BJ (cell line): ENCODE measurements around the gene LRFN2. TPM values are rescaled to one million over a fixed set of nuclear protein-coding genes. Genes with fewer than 3 reads are reported as not detected.

ENCODE experiments used
- CTCF ChIA-PET: fragments of 350-600 bp; formaldehyde crosslinking; extraction: SDS; loops from one replicate; lab custom pipeline; 2021; ENCODE audit warnings: antibody characterized with exemption, inconsistent platforms; lab: Yijun Ruan, JAX
- POLR2A ChIA-PET: fragments of 300-600 bp; sonication (Branson Sonifier 250); formaldehyde crosslinking; extraction: SDS; loops from one replicate; lab custom pipeline; 2021; ENCODE audit warnings: antibody characterized with exemption; lab: Charles Lee
- DNase-seq: peaks from one replicate; pipeline ENCODE4 v3.0.0-alpha.2; 2011; ENCODE audit warnings: low read depth
- H3K27me3 ChIP-seq: 2 replicates; pipeline ENCODE4 v1.6.0; 2011; ENCODE audit warnings: low read length; ENCODE audit not compliant: control insufficient read depth, insufficient read depth
- H3K36me3 ChIP-seq: 2 replicates; pipeline ENCODE4 v1.5.1; 2011; ENCODE audit warnings: low read length; ENCODE audit not compliant: control insufficient read depth, insufficient read depth
- H3K4me3 ChIP-seq: 2 replicates; pipeline ENCODE4 v1.5.1; 2011; ENCODE audit warnings: low read depth, mild to moderate bottlenecking, control low read depth, low read length
- polyA plus RNA-seq: library from polyadenylated mRNA; depleted of rRNA; stranded (reverse); fragments of >200 nt; gene quantifications from 2 replicates; pipeline ENCODE4 v1.2.3, GENCODE V29; 2011
- TF ChIP-seq, protein P1 (sequence below): IDR thresholded peaks from 2 replicates; pipeline ENCODE4 v1.5.1; 2011; ENCODE audit warnings: low read depth, mild to moderate bottlenecking, control low read depth, inconsistent platforms, low read length, moderate library complexity; ENCODE audit not compliant: insufficient read depth

LRFN2 gene
- polyA plus RNA-seq, 1 experiment: not detected

GRCh38 chr6:40606981-40607380 lies 19.8 kb upstream of the LRFN2 start:
- CTCF ChIA-PET: interaction anchor here (0.8 kb wide), 1 partner anchor 20 kb away, joined by 4 read pairs; the partner anchor contains the start of gene LRFN2
- TF ChIP-seq, protein P1, sequence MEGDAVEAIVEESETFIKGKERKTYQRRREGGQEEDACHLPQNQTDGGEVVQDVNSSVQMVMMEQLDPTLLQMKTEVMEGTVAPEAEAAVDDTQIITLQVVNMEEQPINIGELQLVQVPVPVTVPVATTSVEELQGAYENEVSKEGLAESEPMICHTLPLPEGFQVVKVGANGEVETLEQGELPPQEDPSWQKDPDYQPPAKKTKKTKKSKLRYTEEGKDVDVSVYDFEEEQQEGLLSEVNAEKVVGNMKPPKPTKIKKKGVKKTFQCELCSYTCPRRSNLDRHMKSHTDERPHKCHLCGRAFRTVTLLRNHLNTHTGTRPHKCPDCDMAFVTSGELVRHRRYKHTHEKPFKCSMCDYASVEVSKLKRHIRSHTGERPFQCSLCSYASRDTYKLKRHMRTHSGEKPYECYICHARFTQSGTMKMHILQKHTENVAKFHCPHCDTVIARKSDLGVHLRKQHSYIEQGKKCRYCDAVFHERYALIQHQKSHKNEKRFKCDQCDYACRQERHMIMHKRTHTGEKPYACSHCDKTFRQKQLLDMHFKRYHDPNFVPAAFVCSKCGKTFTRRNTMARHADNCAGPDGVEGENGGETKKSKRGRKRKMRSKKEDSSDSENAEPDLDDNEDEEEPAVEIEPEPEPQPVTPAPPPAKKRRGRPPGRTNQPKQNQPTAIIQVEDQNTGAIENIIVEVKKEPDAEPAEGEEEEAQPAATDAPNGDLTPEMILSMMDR: no peak
- no peaks in the 10 kb centered on the region for H3K36me3 ChIP-seq
- H3K27me3 ChIP-seq: peaks cover 1% of the 10 kb centered on the region; the same call in 1 of the 2 replicates
- H3K4me3 ChIP-seq: no peak overlapping the region
- DNase-seq: no peak
- POLR2A ChIA-PET: no interaction called here

DNA sequence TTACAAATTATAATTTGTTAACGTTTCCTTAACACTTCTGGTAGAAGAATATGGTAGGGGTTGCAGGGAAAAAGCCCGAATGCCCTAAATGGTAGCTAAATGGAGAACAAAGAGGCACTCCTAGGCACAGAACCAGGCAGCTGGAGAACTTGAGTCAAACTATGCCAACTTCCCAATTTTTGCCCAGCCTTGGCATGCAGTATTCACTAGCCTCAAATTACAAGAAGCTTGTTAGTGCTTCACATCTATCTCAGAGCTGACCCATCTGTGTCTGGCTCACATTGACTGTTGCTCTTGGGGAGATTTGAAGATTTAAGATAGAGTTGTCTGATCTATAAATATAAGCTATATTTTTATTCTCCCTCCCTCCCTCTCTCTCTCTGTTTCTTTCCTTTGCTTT lies 19.4 kb upstream of the LRFN2 start:
- CTCF ChIA-PET: interaction anchor here (0.8 kb wide), 1 partner anchor 20 kb away, joined by 4 read pairs; the partner anchor contains the start of gene LRFN2
- peaks cover 1% of the 10 kb centered on the region; the same call in 1 of the 2 replicates for H3K27me3 ChIP-seq
- TF ChIP-seq, protein P1: no peak
- DNase-seq: no peak
- no peak overlapping the region for H3K4me3 ChIP-seq
- POLR2A ChIA-PET: no interaction called here
- no peaks in the 10 kb centered on the region for H3K36me3 ChIP-seq

DNA sequence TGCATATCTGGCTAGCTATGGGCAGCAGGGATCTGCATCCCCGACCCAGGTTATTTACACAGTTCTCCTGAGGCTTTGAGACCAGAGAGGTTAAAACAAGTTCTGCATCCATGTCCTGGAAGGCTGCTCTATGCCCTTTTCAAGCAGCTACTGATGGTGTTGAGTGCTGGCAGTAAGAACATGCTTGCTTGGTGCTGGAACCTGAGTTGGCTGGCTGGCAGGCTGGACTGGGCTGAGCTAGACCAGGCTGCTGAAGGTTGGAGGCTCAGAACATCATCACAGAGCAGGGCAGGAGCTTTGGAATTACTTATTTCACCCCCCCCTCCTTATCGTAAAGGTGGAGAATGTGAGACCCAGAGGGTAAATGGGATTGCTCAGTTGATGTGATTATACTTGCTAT lies 16.9 kb upstream of the LRFN2 start:
- ChIA-PET CTCF (interaction anchor here (1.7 kb wide), 1 partner anchor 16 kb away, joined by 5 read pairs; no protein-coding TSS in a partner anchor), POLR2A (no interaction called here)
- H3K27me3 ChIP-seq: no peaks in the 10 kb centered on the region
- TF ChIP-seq, protein P1: no peak
- no peak for DNase-seq
- H3K36me3 ChIP-seq: no peaks in the 10 kb centered on the region
- no peak overlapping the region for H3K4me3 ChIP-seq

GRCh38 chr6:40599555-40599954 lies 12.4 kb upstream of the LRFN2 start:
- no peaks in the 10 kb centered on the region for H3K27me3 ChIP-seq
- CTCF ChIA-PET: interaction anchor here (1.0 to 1.2 kb wide), 2 partner anchors 12 to 147 kb away, joined by 3 read pairs; no protein-coding TSS in a partner anchor
- POLR2A ChIA-PET: no interaction called here

DNA sequence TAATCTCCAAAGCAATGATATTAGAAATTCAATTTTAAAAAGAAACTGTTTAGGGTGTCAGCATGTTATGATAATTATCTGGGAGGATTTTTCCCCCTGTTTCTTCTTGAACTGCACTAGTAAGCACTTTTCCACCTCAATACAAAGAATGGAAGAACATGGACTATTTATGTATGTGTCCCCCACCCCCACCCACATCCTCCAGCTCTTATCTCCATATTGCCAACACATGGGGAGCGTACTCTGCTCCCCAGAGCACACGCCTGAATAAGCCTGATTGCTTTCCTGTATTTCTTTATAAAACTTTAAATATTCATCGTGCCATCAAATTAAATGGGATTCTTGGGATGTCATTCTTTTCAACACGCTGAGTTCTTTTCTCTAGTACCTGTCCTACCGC lies 11.4 kb upstream of the LRFN2 start:
- no peak for DNase-seq
- ChIA-PET POLR2A (no interaction called here), CTCF (interaction anchor here (2.8 kb wide), 1 partner anchor 11 kb away, joined by 11 read pairs; the partner anchor contains the start of gene LRFN2)
- TF ChIP-seq, protein P1: no peak
- no peaks in the 10 kb centered on the region for H3K36me3 ChIP-seq
- H3K4me3 ChIP-seq: no peak overlapping the region
- H3K27me3 ChIP-seq: no peaks in the 10 kb centered on the region

More at GRCh38 chr6:40599555-40599954, 12.4 kb upstream of the LRFN2 start:
- TF ChIP-seq, protein P1: no peak
- DNase-seq: no peak
- H3K4me3 ChIP-seq: no peak overlapping the region
- no peaks in the 10 kb centered on the region for H3K36me3 ChIP-seq
